Uterus (tissue), 4 donors: ENCODE data around the gene MT1E. TPM values are rescaled to one million over a fixed set of nuclear protein-coding genes. Genes with fewer than 3 reads are reported as not detected.

Experiments used
- DNase-seq, 2 donors: peaks; one replicate each; pipeline ENCODE4 v3.0.0-alpha.2; 2019 to 2020
- H3K27ac ChIP-seq, 2 donors: fragments of 200-600 bp; sonication (generic); 1 replicate in 1 of 2; 2 replicates in 1 of 2; pipeline ENCODE4 v1.5.1; 2016 to 2018
- H3K27me3 ChIP-seq, 2 donors: fragments of 200-600 bp; sonication (generic); one replicate each; pipeline ENCODE4 v1.5.1; 2018 to 2019; ENCODE audit warnings: control low read depth in 1 of 2
- H3K36me3 ChIP-seq, 2 donors: fragments of 200-600 bp; sonication (generic); one replicate each; pipeline ENCODE4 v1.5.1; 2019; ENCODE audit warnings: control low read depth in 1 of 2
- H3K4me1 ChIP-seq, 2 donors: fragments of 200-600 bp; sonication (generic); one replicate each; pipeline ENCODE4 v1.5.1; 2018 to 2019; ENCODE audit warnings: control low read depth in 1 of 2
- H3K4me3 ChIP-seq, 2 donors: fragments of 200-600 bp; sonication (generic); 1 replicate in 1 of 2; 2 replicates in 1 of 2; pipeline ENCODE4 v1.5.1; 2018 to 2019; ENCODE audit warnings: mild to moderate bottlenecking in 1 of 2
- H3K9me3 ChIP-seq, 2 donors: fragments of 200-600 bp; sonication (generic); one replicate each; pipeline ENCODE4 v1.5.1; 2019; ENCODE audit warnings: control low read depth in 1 of 2
- POLR2A ChIP-seq, 2 donors: fragments of 450-650 bp; IDR thresholded peaks; one replicate each; pipeline ENCODE4 v1.6.1; 2016; ENCODE audit warnings: antibody characterized with exemption in 2 of 2, mild to moderate bottlenecking in 1 of 2, moderate library complexity in 1 of 2
- intact Hi-C: fragments of 100-400 bp; cut with DNase I; formaldehyde crosslinking; loops from one replicate; pipeline ENCODE4 v1.15.1; 2023; ENCODE audit warnings: low total_unique reads
- total RNA-seq, 4 donors: library from RNA; depleted of rRNA in 3 of 4; stranded (reverse); fragments of >200 nt in 3 of 4; gene quantifications; one replicate each; pipeline versions ENCODE4 v1.1.0 to v1.2.4, GENCODE V29; 2014 to 2023
- TF ChIP-seq, protein P1 (sequence below), 4 experiments: fragments of 200-600 bp in 2 of 4; fragments of 450-650 bp in 2 of 4; sonication (generic) in 2 of 4; IDR thresholded peaks; one replicate each; pipeline ENCODE4 v1.5.1; 2016 to 2019; ENCODE audit warnings: antibody characterized with exemption in 4 of 4, mild to moderate bottlenecking in 2 of 4, moderate library complexity in 1 of 4
- donor health status: DM: yes; HTN: yes; CAD: no.

Gene MT1E
- total RNA-seq, 4 donors from 2014 or later = 0.48 to 51.9 (median 51.2) TPM; not detected in 1

DNA sequence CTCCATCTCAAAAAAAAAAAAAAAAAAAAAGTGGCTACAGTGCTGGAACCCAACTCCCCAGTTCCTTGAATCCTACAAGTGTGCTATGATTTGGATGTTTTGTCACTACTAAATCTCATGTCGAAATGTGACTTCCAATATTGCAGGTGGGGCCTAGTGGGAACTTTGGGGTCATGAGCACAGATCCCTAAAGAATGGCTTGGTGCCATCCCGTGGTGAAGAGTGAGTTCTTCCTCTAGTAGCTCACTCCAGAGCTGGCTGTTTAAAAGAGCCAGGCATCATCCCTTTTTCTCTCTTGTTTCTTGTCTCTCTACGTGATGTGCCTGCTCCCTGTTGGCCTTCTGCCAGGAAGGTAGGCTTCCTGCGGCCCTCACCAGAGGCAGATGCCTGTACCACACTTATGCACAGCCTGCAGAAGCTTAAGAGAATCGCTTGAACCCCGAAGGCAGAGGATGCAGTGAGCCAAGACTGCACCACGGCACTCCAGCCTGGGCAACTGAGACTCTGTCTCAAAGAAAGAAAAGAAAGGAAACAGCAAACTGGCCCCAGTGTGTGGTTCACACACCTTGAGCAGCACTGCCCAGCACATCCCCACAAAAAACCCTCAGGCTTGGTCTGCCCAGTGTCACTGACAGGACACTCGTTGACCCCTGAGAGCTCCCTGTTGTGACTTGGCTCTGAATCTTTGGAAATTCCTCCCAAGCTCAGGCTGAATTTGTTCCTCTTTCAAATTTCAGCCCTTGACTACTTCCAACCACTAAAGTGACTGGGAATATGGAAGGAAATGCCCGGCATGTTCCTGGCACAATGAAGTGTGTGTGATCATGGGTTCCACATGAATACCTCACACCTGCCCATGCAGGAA is 3.1 kb downstream of the MT1E start:
- Histone ChIP-seq H3K4me1 (peaks cover 0 to 3% of the 10 kb centered on the region in 2 donors), H3K27me3 (no peaks in the 10 kb centered on the region), H3K9me3 (no peaks in the 10 kb centered on the region), H3K4me3 (no peak overlapping the region), H3K36me3 (no peaks in the 10 kb centered on the region), H3K27ac (no peak overlapping the region)
- DNase-seq = no peak
- intact Hi-C loops = no loop called here
- TF ChIP-seq POLR2A (IDR thresholded peaks at IDR 0.05) = no peak
- TF ChIP-seq, protein P1, sequence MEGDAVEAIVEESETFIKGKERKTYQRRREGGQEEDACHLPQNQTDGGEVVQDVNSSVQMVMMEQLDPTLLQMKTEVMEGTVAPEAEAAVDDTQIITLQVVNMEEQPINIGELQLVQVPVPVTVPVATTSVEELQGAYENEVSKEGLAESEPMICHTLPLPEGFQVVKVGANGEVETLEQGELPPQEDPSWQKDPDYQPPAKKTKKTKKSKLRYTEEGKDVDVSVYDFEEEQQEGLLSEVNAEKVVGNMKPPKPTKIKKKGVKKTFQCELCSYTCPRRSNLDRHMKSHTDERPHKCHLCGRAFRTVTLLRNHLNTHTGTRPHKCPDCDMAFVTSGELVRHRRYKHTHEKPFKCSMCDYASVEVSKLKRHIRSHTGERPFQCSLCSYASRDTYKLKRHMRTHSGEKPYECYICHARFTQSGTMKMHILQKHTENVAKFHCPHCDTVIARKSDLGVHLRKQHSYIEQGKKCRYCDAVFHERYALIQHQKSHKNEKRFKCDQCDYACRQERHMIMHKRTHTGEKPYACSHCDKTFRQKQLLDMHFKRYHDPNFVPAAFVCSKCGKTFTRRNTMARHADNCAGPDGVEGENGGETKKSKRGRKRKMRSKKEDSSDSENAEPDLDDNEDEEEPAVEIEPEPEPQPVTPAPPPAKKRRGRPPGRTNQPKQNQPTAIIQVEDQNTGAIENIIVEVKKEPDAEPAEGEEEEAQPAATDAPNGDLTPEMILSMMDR (IDR thresholded peaks at IDR 0.05) = no peak

DNA sequence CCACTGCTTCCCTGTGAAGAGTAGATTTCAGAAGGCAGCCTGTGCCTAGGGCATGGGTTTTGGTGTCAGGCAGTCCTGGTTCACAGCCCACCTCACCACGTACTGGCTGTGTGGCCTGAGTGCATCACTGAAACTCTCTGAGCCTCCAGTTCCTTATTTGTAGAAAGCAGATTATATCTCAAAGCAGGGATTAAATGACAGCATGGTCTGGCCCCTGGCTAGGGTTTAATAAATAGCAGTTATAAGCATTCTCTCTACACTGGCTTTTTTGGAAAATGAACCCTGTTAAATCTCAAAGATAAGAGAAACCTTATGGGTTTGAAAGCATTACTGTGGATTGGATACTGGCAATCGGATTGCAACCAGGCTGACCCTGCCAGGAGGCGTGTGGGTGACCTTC is 4.0 kb downstream of the MT1E start:
- no peaks in the 10 kb centered on the region for H3K9me3 ChIP-seq
- peaks cover 0 to 3% of the 10 kb centered on the region in 2 donors for H3K4me1 ChIP-seq
- no peak for DNase-seq
- no peak overlapping the region for H3K4me3 ChIP-seq
- H3K27ac ChIP-seq = no peak overlapping the region
- H3K27me3 ChIP-seq = no peaks in the 10 kb centered on the region
- no peaks in the 10 kb centered on the region for H3K36me3 ChIP-seq
- intact Hi-C loops = no loop called here
- TF ChIP-seq POLR2A (IDR thresholded peaks at IDR 0.05) = no peak
- TF ChIP-seq, protein P1 (IDR thresholded peaks at IDR 0.05) = no peak

DNA sequence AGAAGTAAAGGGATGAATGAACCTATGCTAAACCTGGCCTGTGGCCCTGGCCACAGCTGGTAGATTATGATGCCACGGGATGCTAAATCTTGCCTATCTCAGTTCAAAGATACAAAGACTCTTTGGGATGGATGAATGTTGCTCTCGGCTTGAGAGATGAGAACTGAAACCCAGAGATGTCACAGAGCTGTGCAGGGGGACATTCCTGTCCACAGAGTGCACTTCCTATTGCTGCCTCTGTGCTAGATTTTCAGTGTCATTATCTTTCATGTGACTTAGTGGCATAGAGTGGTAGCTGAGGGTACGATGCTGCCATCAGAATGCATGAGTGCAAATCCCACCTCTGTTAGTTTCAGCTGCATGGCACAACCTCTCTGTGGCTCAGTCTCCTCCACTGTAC is 4.6 kb downstream of the MT1E start:
- Histone ChIP-seq H3K36me3 (no peaks in the 10 kb centered on the region), H3K4me3 (no peak overlapping the region), H3K27ac (no peak overlapping the region), H3K4me1 (peaks cover 0 to 5% of the 10 kb centered on the region in 2 donors), H3K27me3 (peaks cover 0 to under 1% of the 10 kb centered on the region in 2 donors), H3K9me3 (no peaks in the 10 kb centered on the region)
- DNase-seq = no peak
- intact Hi-C loops = no loop called here
- TF ChIP-seq, protein P1 (IDR thresholded peaks at IDR 0.05) = no peak
- no peak for TF ChIP-seq POLR2A (IDR thresholded peaks at IDR 0.05)

DNA sequence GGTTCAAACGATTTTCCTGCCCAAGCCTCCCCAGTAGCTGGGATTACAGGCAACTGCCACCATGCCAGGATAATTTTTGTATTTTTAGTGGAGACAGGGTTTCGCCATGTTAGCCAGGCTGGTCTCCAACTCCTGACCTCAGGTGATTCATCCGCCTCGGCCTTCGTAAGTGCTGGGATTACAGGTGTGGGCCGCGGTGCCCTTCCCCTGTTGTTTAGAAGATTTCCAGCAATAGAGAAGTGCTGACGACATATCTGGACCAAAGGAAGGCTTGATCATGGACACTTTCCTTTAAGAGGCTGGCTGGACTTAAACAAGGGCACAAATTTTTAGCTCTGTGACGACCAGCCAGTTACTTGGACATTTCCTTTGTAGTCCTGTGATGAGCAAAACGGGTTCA is 5.6 kb downstream of the MT1E start:
- Histone ChIP-seq H3K9me3 (no peaks in the 10 kb centered on the region), H3K4me3 (no peak overlapping the region), H3K36me3 (no peaks in the 10 kb centered on the region), H3K4me1 (peaks cover 0 to 8% of the 10 kb centered on the region in 2 donors), H3K27me3 (peaks cover 0 to 7% of the 10 kb centered on the region in 2 donors), H3K27ac (peak overlapping the region in 1 of 2 donors; percentile 66)
- no peak for DNase-seq
- TF ChIP-seq POLR2A (IDR thresholded peaks at IDR 0.05) = no peak
- TF ChIP-seq, protein P1 (IDR thresholded peaks at IDR 0.05) = no peak
- intact Hi-C loops = no loop called here

DNA sequence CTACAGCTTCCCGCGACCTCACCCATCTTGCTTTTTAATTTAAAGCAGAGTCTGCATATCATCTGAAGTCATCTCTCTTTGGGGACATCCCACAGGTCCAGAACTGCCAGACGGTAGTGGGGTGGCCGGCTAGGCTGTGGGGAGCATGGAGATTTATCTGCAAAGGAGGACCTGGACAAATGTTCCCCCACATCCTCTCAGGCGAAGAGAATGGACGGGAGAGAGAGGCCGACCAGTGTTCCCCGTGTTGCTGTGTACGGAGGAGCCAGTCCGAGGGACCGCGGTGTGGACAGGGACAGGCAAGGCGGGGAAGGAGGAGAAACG is 6.2 kb downstream of the MT1E start:
- peaks cover 0 to 8% of the 10 kb centered on the region in 2 donors for H3K4me1 ChIP-seq
- no peak for DNase-seq
- H3K36me3 ChIP-seq = no peaks in the 10 kb centered on the region
- TF ChIP-seq POLR2A (IDR thresholded peaks at IDR 0.05) = no peak
- TF ChIP-seq, protein P1 (IDR thresholded peaks at IDR 0.05) = no peak
- H3K9me3 ChIP-seq = no peaks in the 10 kb centered on the region
- H3K4me3 ChIP-seq = peak overlapping the region; percentile 26 to 44
- peak overlapping the region; percentile 42 to 66 for H3K27ac ChIP-seq
- H3K27me3 ChIP-seq = peaks cover 0 to 7% of the 10 kb centered on the region in 2 donors
- intact Hi-C loops = no loop called here
